ENCODE measurements around the gene NRG2. TPM values are rescaled to one million over a fixed set of nuclear protein-coding genes. Genes with fewer than 3 reads are reported as not detected.

NRG2 gene
- total RNA-seq, 2 experiments from 2014 or later: 0.11 TPM; not detected in 1

GRCh38 chr5:139855946-139856540 is 187.1 kb downstream of the NRG2 start:
- H3K9me3 Mint-ChIP-seq: no peaks in the 10 kb centered on the region
- ATAC-seq (no peak), DNase-seq (no peak)
- intact Hi-C loops (cut with micrococcal nuclease): no loop called here
- H3K27me3 Mint-ChIP-seq: no peaks in the 10 kb centered on the region
- POLR2A ChIA-PET: interaction anchor here (1.1 kb wide), 1 partner anchor 9 kb away, joined by 3 read pairs; no protein-coding TSS in a partner anchor
- CTCF ChIA-PET: interaction anchor here (2.3 to 3.0 kb wide), 3 partner anchors 12 to 81 kb away, joined by 7 to 20 read pairs (median 19); no protein-coding TSS in a partner anchor
- no peak for TF ChIP-seq CTCF (IDR thresholded peaks at IDR 0.05)
- H3K27ac Mint-ChIP-seq: no peak overlapping the region
- no peaks in the 10 kb centered on the region for H3K4me1 Mint-ChIP-seq (ENCODE audit: low read depth)
- no peak overlapping the region for H3K4me3 Mint-ChIP-seq
- H3K36me3 Mint-ChIP-seq (ENCODE audit: low read depth): no peaks in the 10 kb centered on the region

- H3K36me3 Mint-ChIP-seq (ENCODE audit: low read depth): no peaks in the 10 kb centered on the region
- intact Hi-C loops (cut with micrococcal nuclease): no loop called here
- no peak overlapping the region for H3K27ac Mint-ChIP-seq
- no peaks in the 10 kb centered on the region for H3K27me3 Mint-ChIP-seq
- ATAC-seq (no peak), DNase-seq (no peak)
- POLR2A ChIA-PET: interaction anchor here (0.6 to 1.1 kb wide), 2 partner anchors 8 to 10 kb away, joined by 3 to 4 read pairs; no protein-coding TSS in a partner anchor
- H3K9me3 Mint-ChIP-seq: no peaks in the 10 kb centered on the region
- no peaks in the 10 kb centered on the region for H3K4me1 Mint-ChIP-seq (ENCODE audit: low read depth)
- no peak for TF ChIP-seq CTCF (IDR thresholded peaks at IDR 0.05)
- no peak overlapping the region for H3K4me3 Mint-ChIP-seq
- CTCF ChIA-PET: interaction anchor here (0.9 to 3.0 kb wide), 4 partner anchors 12 to 90 kb away, joined by 3 to 20 read pairs (median 13); no protein-coding TSS in a partner anchor
Measured at GRCh38 chr5:139855451-139855850, 187.6 kb downstream of the NRG2 start.

- no peak for DNase-seq
- no peak overlapping the region for H3K27ac Mint-ChIP-seq
- H3K4me3 Mint-ChIP-seq: no peak overlapping the region
- H3K27me3 Mint-ChIP-seq: no peaks in the 10 kb centered on the region
- no peaks in the 10 kb centered on the region for H3K9me3 Mint-ChIP-seq
- ATAC-seq: no peak
- H3K36me3 Mint-ChIP-seq (ENCODE audit: low read depth): no peaks in the 10 kb centered on the region
- CTCF ChIA-PET: interaction anchor here (0.9 to 3.0 kb wide), 4 partner anchors 11 to 89 kb away, joined by 3 to 20 read pairs (median 13); no protein-coding TSS in a partner anchor
- intact Hi-C loops (cut with micrococcal nuclease): no loop called here
- no peak for TF ChIP-seq CTCF (IDR thresholded peaks at IDR 0.05)
- no peaks in the 10 kb centered on the region for H3K4me1 Mint-ChIP-seq (ENCODE audit: low read depth)
- POLR2A ChIA-PET: interaction anchor here (0.6 kb wide), 1 partner anchor 10 kb away, joined by 4 read pairs; no protein-coding TSS in a partner anchor
Measured at GRCh38 chr5:139854953-139855352, 188.1 kb downstream of the NRG2 start.

- DNase-seq (no peak), ATAC-seq (no peak)
- H3K36me3 Mint-ChIP-seq (ENCODE audit: low read depth): no peaks in the 10 kb centered on the region
- TF ChIP-seq CTCF (IDR thresholded peaks at IDR 0.05): no peak
- H3K9me3 Mint-ChIP-seq: no peaks in the 10 kb centered on the region
- no peak overlapping the region for H3K4me3 Mint-ChIP-seq
- H3K27ac Mint-ChIP-seq: no peak overlapping the region
- CTCF ChIA-PET: interaction anchor here (0.6 to 3.0 kb wide), 3 partner anchors 9 to 66 kb away, joined by 3 to 20 read pairs (median 19); no protein-coding TSS in a partner anchor
- POLR2A ChIA-PET: no interaction called here
- intact Hi-C loops (cut with micrococcal nuclease): no loop called here
- H3K4me1 Mint-ChIP-seq (ENCODE audit: low read depth): no peaks in the 10 kb centered on the region
- no peaks in the 10 kb centered on the region for H3K27me3 Mint-ChIP-seq
Measured at GRCh38 chr5:139854029-139854605, 189.0 kb downstream of the NRG2 start.

GRCh38 chr5:139852696-139853095 is 190.4 kb downstream of the NRG2 start:
- H3K36me3 Mint-ChIP-seq (ENCODE audit: low read depth): no peaks in the 10 kb centered on the region
- H3K4me3 Mint-ChIP-seq: no peak overlapping the region
- H3K27me3 Mint-ChIP-seq: no peaks in the 10 kb centered on the region
- H3K4me1 Mint-ChIP-seq (ENCODE audit: low read depth): peaks cover 3% of the 10 kb centered on the region
- CTCF ChIA-PET: interaction anchor here (2.3 to 2.8 kb wide), 2 partner anchors 66 to 116 kb away, joined by 11 to 16 read pairs; no protein-coding TSS in a partner anchor
- ATAC-seq (no peak), DNase-seq (no peak)
- POLR2A ChIA-PET: no interaction called here
- intact Hi-C loops (cut with micrococcal nuclease): no loop called here
- H3K27ac Mint-ChIP-seq: no peak overlapping the region
- H3K9me3 Mint-ChIP-seq: no peaks in the 10 kb centered on the region
- no peak for TF ChIP-seq CTCF (IDR thresholded peaks at IDR 0.05)

All from activated CD8-positive, alpha-beta T cell treated with anti-CD3 and anti-CD28 coated beads for 36 hours (primary cell).